ENCODE results near the gene TMEM238.

TMEM238 gene

GRCh38 chr19:55376241-55376933 lies 7.7 kb downstream of the TMEM238 start, which contains the start of gene TMEM190:
Gene TMEM190 (plus strand): TSS chr19:55376826. CDS start chr19:55376854, 28 bp downstream.
- DNase-seq = no peak

GRCh38 chr19:55373993-55374757 lies 9.9 kb downstream of the TMEM238 start:
- no peak for DNase-seq

- no peak for DNase-seq
Measured at GRCh38 chr19:55373306-55373992, 10.6 kb downstream of the TMEM238 start.

GRCh38 chr19:55372316-55373081 lies 11.6 kb downstream of the TMEM238 start:
- DNase-seq = no peak

- DNase-seq = no peak
Measured at GRCh38 chr19:55370305-55370988, 13.6 kb downstream of the TMEM238 start, which contains the start of gene IL11. Gene IL11 (minus strand): TSS chr19:55370463. CDS start chr19:55370310, 153 bp downstream.

- DNase-seq = no peak
Measured at GRCh38 chr19:55369653-55370304, 14.3 kb downstream of the TMEM238 start.

- peak; percentile 47 for DNase-seq
Measured at GRCh38 chr19:55368701-55369563, 15.2 kb downstream of the TMEM238 start.

GRCh38 chr19:55368106-55368505 lies 16.0 kb downstream of the TMEM238 start:
- DNase-seq = no peak

GRCh38 chr19:55366790-55367189 lies 17.3 kb downstream of the TMEM238 start:
- no peak for DNase-seq

- DNase-seq = no peak
Measured at GRCh38 chr19:55365964-55366363, 18.1 kb downstream of the TMEM238 start.

GRCh38 chr19:55365245-55365644 lies 18.8 kb downstream of the TMEM238 start:
- no peak for DNase-seq

- DNase-seq = no peak
Measured at GRCh38 chr19:55362990-55363716, 20.9 kb downstream of the TMEM238 start, which contains the start of gene GARIN5B. Gene GARIN5B (minus strand): TSS chr19:55363260. CDS start chr19:55363066, 194 bp downstream.

GRCh38 chr19:55362174-55362989 lies 21.7 kb downstream of the TMEM238 start:
- DNase-seq = no peak

GRCh38 chr19:55360902-55361301 lies 23.2 kb downstream of the TMEM238 start:
- DNase-seq = no peak

GRCh38 chr19:55358943-55359908 lies 24.9 kb downstream of the TMEM238 start:
- no peak for DNase-seq

GRCh38 chr19:55358493-55358892 lies 25.6 kb downstream of the TMEM238 start:
- no peak for DNase-seq

GRCh38 chr19:55355213-55355821 lies 28.8 kb downstream of the TMEM238 start:
- no peak for DNase-seq

All from suppressor macrophage treated with lipopolysaccharide for 4 hours (primary cell).